HEK293 (cell line): ENCODE measurements around the gene KCTD15.

Experiments used
- PRDM2 ChIP-seq: fragments of 450-650 bp; formaldehyde crosslinking; IDR thresholded peaks from 2 replicates; pipeline ENCODE4 v1.5.1; 2016; ENCODE audit warnings: missing biosample characterization, missing genetic modification characterization, borderline replicate concordance
- REPIN1 ChIP-seq: fragments of 450-650 bp; formaldehyde crosslinking; IDR thresholded peaks from 2 replicates; pipeline ENCODE4 v1.5.1; 2017; ENCODE audit warnings: missing biosample characterization, missing genetic modification characterization, low read depth
- SP2 ChIP-seq: fragments of 450-650 bp; formaldehyde crosslinking; IDR thresholded peaks from 2 replicates; pipeline ENCODE4 v1.5.1; 2016; ENCODE audit warnings: missing biosample characterization, missing genetic modification characterization
- ZBTB21 ChIP-seq: fragments of 450-650 bp; formaldehyde crosslinking; IDR thresholded peaks from 2 replicates; pipeline ENCODE4 v1.5.1; 2017; ENCODE audit warnings: missing biosample characterization, missing genetic modification characterization
- ZFHX2 ChIP-seq: fragments of 450-650 bp; formaldehyde crosslinking; conservative IDR thresholded peaks from 2 replicates; pipeline ENCODE4 v1.5.1; 2016; ENCODE audit warnings: missing biosample characterization, missing genetic modification characterization
- ZNF302 ChIP-seq: fragments of 450-650 bp; formaldehyde crosslinking; IDR thresholded peaks from 2 replicates; pipeline ENCODE4 v1.5.1; 2016; ENCODE audit warnings: missing biosample characterization, missing genetic modification characterization, low read depth
- ZNF488 ChIP-seq: fragments of 450-650 bp; formaldehyde crosslinking; IDR thresholded peaks from 2 replicates; pipeline ENCODE4 v1.5.1; 2016; ENCODE audit warnings: missing biosample characterization, missing genetic modification characterization
- ZNF654 ChIP-seq: fragments of 450-650 bp; formaldehyde crosslinking; IDR thresholded peaks from 2 replicates; pipeline ENCODE4 v1.5.1; 2016; ENCODE audit warnings: low read depth, missing biosample characterization, missing genetic modification characterization
- ZNF692 ChIP-seq: fragments of 450-650 bp; formaldehyde crosslinking; IDR thresholded peaks from 2 replicates; pipeline ENCODE4 v1.5.1; 2016; ENCODE audit warnings: missing biosample characterization, missing genetic modification characterization
- ZNF776 ChIP-seq: fragments of 450-650 bp; formaldehyde crosslinking; IDR thresholded peaks from 2 replicates; pipeline ENCODE4 v1.5.0; 2017; ENCODE audit warnings: missing biosample characterization, missing genetic modification characterization, borderline replicate concordance
- ZNF843 ChIP-seq: fragments of 450-650 bp; formaldehyde crosslinking; IDR thresholded peaks from 2 replicates; pipeline ENCODE4 v1.5.1; 2016; ENCODE audit warnings: missing biosample characterization, missing genetic modification characterization
- TF ChIP-seq, protein P1 (sequence below): fragments of 450-650 bp; formaldehyde crosslinking; IDR thresholded peaks from 2 replicates; pipeline ENCODE4 v1.5.1; 2016; ENCODE audit warnings: missing biosample characterization, missing genetic modification characterization
- TF ChIP-seq, protein P2 (sequence below): fragments of 450-650 bp; IDR thresholded peaks from 2 replicates; pipeline ENCODE4 v1.5.1; 2018; ENCODE audit warnings: missing biosample characterization, missing genetic modification characterization
- TF ChIP-seq, protein P3 (sequence below): fragments of 450-650 bp; formaldehyde crosslinking; IDR thresholded peaks from 2 replicates; pipeline ENCODE4 v1.5.1; 2017; ENCODE audit warnings: missing biosample characterization, missing genetic modification characterization

DNA sequence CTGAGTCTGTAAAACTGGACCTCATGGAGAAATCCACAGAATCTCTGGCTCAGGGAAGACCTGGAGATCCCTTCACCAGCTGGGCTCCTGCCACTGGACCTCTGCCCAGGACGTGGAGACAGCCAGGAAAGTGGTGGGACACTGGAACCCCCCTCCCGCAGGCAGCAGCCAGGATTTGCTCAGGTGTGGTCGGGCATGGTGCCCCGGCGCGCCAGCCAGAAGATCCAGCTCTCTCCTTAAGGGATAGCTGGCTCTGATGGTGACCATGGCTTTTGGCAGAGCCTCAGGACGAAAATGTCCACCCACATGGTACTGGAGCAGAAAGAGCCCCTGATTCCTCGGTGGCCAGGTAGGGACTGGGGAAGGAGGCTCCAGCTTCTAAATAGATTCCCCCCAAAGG lies 26.6 kb upstream of the KCTD15 start:
- TF ChIP-seq, protein P1, sequence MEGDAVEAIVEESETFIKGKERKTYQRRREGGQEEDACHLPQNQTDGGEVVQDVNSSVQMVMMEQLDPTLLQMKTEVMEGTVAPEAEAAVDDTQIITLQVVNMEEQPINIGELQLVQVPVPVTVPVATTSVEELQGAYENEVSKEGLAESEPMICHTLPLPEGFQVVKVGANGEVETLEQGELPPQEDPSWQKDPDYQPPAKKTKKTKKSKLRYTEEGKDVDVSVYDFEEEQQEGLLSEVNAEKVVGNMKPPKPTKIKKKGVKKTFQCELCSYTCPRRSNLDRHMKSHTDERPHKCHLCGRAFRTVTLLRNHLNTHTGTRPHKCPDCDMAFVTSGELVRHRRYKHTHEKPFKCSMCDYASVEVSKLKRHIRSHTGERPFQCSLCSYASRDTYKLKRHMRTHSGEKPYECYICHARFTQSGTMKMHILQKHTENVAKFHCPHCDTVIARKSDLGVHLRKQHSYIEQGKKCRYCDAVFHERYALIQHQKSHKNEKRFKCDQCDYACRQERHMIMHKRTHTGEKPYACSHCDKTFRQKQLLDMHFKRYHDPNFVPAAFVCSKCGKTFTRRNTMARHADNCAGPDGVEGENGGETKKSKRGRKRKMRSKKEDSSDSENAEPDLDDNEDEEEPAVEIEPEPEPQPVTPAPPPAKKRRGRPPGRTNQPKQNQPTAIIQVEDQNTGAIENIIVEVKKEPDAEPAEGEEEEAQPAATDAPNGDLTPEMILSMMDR (tag by site-specific recombination), result no peak
- TF ChIP-seq ZNF302 (tag by site-specific recombination), result no peak
- no peak for TF ChIP-seq ZFHX2 (tag by site-specific recombination)
- TF ChIP-seq, protein P2, sequence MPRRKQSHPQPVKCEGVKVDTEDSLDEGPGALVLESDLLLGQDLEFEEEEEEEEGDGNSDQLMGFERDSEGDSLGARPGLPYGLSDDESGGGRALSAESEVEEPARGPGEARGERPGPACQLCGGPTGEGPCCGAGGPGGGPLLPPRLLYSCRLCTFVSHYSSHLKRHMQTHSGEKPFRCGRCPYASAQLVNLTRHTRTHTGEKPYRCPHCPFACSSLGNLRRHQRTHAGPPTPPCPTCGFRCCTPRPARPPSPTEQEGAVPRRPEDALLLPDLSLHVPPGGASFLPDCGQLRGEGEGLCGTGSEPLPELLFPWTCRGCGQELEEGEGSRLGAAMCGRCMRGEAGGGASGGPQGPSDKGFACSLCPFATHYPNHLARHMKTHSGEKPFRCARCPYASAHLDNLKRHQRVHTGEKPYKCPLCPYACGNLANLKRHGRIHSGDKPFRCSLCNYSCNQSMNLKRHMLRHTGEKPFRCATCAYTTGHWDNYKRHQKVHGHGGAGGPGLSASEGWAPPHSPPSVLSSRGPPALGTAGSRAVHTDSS, result no peak
- no peak for TF ChIP-seq ZNF843 (tag by site-specific recombination)
- no peak for TF ChIP-seq ZBTB21 (tag by site-specific recombination)
- TF ChIP-seq REPIN1, result no peak
- TF ChIP-seq ZNF776 (tag by site-specific recombination), result no peak
- TF ChIP-seq, protein P3, sequence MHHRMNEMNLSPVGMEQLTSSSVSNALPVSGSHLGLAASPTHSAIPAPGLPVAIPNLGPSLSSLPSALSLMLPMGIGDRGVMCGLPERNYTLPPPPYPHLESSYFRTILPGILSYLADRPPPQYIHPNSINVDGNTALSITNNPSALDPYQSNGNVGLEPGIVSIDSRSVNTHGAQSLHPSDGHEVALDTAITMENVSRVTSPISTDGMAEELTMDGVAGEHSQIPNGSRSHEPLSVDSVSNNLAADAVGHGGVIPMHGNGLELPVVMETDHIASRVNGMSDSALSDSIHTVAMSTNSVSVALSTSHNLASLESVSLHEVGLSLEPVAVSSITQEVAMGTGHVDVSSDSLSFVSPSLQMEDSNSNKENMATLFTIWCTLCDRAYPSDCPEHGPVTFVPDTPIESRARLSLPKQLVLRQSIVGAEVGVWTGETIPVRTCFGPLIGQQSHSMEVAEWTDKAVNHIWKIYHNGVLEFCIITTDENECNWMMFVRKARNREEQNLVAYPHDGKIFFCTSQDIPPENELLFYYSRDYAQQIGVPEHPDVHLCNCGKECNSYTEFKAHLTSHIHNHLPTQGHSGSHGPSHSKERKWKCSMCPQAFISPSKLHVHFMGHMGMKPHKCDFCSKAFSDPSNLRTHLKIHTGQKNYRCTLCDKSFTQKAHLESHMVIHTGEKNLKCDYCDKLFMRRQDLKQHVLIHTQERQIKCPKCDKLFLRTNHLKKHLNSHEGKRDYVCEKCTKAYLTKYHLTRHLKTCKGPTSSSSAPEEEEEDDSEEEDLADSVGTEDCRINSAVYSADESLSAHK (tag by site-specific recombination), result no peak
- TF ChIP-seq ZNF692, result no peak
- no peak for TF ChIP-seq SP2 (tag by site-specific recombination)
- no peak for TF ChIP-seq ZNF488 (tag by site-specific recombination)
- no peak for TF ChIP-seq ZNF654 (tag by site-specific recombination)
- no peak for TF ChIP-seq PRDM2 (tag by site-specific recombination)
